Measurements from ENCODE around the gene WDR26.
"Not testable (repeated sequence)": the region's sequence is repeated elsewhere in the genome, so short reads cannot be mapped to it uniquely, and the experiment has no call there.

Gene WDR26

GRCh38 chr1:224434691-224435317, at the start of gene WDR26:
WDR26 (minus strand) TSS chr1:224434797.
- Histone ChIP-seq H3K4me2 (peak within 1 kb of the TSS; percentile 84 to 99 (median 92)), H3K36me3 (peaks cover 2 to 12% (median 6%) of the 10 kb centered on the region in 11 experiments; a peak in 17 of 22 replicates), H3K9me3 (replicated peaks in 1 of 11) (no peaks in the 10 kb centered on the region), H3K27ac (peak within 1 kb of the TSS; percentile 82 to 91 (median 88)), H3K4me3 (peak within 1 kb of the TSS; percentile 73 to 89 (median 84)), H3K4me1 (peaks cover 20 to 50% (median 41%) of the 10 kb centered on the region in 10 experiments), H4K20me1 (peaks cover 13 to 41% (median 34%) of the 10 kb centered on the region in 11 experiments), H3K9ac (peak within 1 kb of the TSS; percentile 86 to 96 (median 93)), H3K27me3 (no peaks in the 10 kb centered on the region)
- no peak for TF ChIP-seq Cebpa-rat (IDR thresholded peaks at IDR 0.05)

GRCh38 chr1:224483206-224483605, 48.6 kb upstream of the WDR26 start:
- H3K9ac ChIP-seq, H3K27ac ChIP-seq, H3K36me3 ChIP-seq: not testable (repeated sequence)

GRCh38 chr1:224482619-224483018, 48.0 kb upstream of the WDR26 start:
- H3K9ac ChIP-seq, result no peak overlapping the region
- H3K9me3 ChIP-seq (replicated peaks in 1 of 11), result peaks cover 6 to 28% (median 15%) of the 10 kb centered on the region in 11 experiments; a peak in 18 of 22 replicates
- H3K4me2 ChIP-seq, result no peak overlapping the region
- no peak for TF ChIP-seq Cebpa-rat (IDR thresholded peaks at IDR 0.05)
- H3K36me3 ChIP-seq, result no peaks in the 10 kb centered on the region; a peak in 1 of 22 replicates
- H3K4me3 ChIP-seq, result no peak overlapping the region
- H3K4me1 ChIP-seq, result peaks cover 0 to 11% (median 0%) of the 10 kb centered on the region in 10 experiments; a peak in 4 of 20 replicates
- H3K27ac ChIP-seq, result no peak overlapping the region
- H3K27me3 ChIP-seq, result no peaks in the 10 kb centered on the region
- H4K20me1 ChIP-seq, result no peaks in the 10 kb centered on the region

More at GRCh38 chr1:224483206-224483605, 48.6 kb upstream of the WDR26 start:
- H3K4me2 ChIP-seq, H4K20me1 ChIP-seq, H3K27me3 ChIP-seq, H3K4me3 ChIP-seq: not testable (repeated sequence)
- Histone ChIP-seq H3K4me1 (peaks cover 0 to 12% (median 0%) of the 10 kb centered on the region in 10 experiments; a peak in 4 of 20 replicates), H3K9me3 (replicated peaks in 1 of 11) (peaks cover 5 to 28% (median 15%) of the 10 kb centered on the region in 11 experiments; a peak in 18 of 22 replicates)

GRCh38 chr1:224481601-224482000, 47.0 kb upstream of the WDR26 start:
- H4K20me1 ChIP-seq, result no peaks in the 10 kb centered on the region
- no peak overlapping the region for H3K4me3 ChIP-seq
- no peaks in the 10 kb centered on the region for H3K27me3 ChIP-seq
- H3K9ac ChIP-seq, result no peak overlapping the region
- H3K9me3 ChIP-seq (replicated peaks in 1 of 11), result peaks cover 6 to 28% (median 15%) of the 10 kb centered on the region in 11 experiments; a peak in 18 of 22 replicates
- no peak for TF ChIP-seq Cebpa-rat (IDR thresholded peaks at IDR 0.05)
- no peak overlapping the region for H3K4me2 ChIP-seq
- no peaks in the 10 kb centered on the region; a peak in 1 of 22 replicates for H3K36me3 ChIP-seq
- H3K4me1 ChIP-seq, result peaks cover 0 to under 1% (median 0%) of the 10 kb centered on the region in 10 experiments; a peak in 1 of 20 replicates
- H3K27ac ChIP-seq, result no peak overlapping the region

- H3K9me3 ChIP-seq (replicated peaks in 1 of 11), result peaks cover 6 to 28% (median 15%) of the 10 kb centered on the region in 11 experiments; a peak in 18 of 22 replicates
- not testable (repeated sequence) for H3K4me3 ChIP-seq, H3K4me1 ChIP-seq, H3K9ac ChIP-seq, H3K36me3 ChIP-seq, H4K20me1 ChIP-seq, H3K27ac ChIP-seq, H3K4me2 ChIP-seq, H3K27me3 ChIP-seq
These were observed 46.4 kb upstream of the WDR26 start for GRCh38 chr1:224480888-224481459.

- not testable (repeated sequence) for H3K4me2 ChIP-seq, H3K36me3 ChIP-seq, H3K4me3 ChIP-seq, H3K27me3 ChIP-seq, H3K27ac ChIP-seq, H3K9ac ChIP-seq, H4K20me1 ChIP-seq, H3K4me1 ChIP-seq
- H3K9me3 ChIP-seq (replicated peaks in 1 of 11), result peaks cover 6 to 28% (median 15%) of the 10 kb centered on the region in 11 experiments; a peak in 18 of 22 replicates
These were observed 45.6 kb upstream of the WDR26 start for GRCh38 chr1:224480200-224480599.

- H3K9ac ChIP-seq, result no peak overlapping the region
- no peaks in the 10 kb centered on the region for H4K20me1 ChIP-seq
- no peaks in the 10 kb centered on the region for H3K36me3 ChIP-seq
- H3K4me1 ChIP-seq, result peaks cover 0 to 9% (median 0%) of the 10 kb centered on the region in 10 experiments; a peak in 3 of 20 replicates
- no peaks in the 10 kb centered on the region for H3K27me3 ChIP-seq
- no peak overlapping the region for H3K4me3 ChIP-seq
- H3K9me3 ChIP-seq (replicated peaks in 1 of 11), result peaks cover 0 to 13% (median 7%) of the 10 kb centered on the region in 11 experiments; a peak in 14 of 22 replicates
- no peak overlapping the region for H3K4me2 ChIP-seq
- no peak for TF ChIP-seq Cebpa-rat (IDR thresholded peaks at IDR 0.05)
- no peak overlapping the region for H3K27ac ChIP-seq
These were observed 38.2 kb upstream of the WDR26 start for GRCh38 chr1:224472806-224473205.

- H3K27ac ChIP-seq, result no peak overlapping the region
- H3K4me1 ChIP-seq, result peaks cover 0 to 3% (median 0%) of the 10 kb centered on the region in 10 experiments; a peak in 2 of 20 replicates
- no peak for TF ChIP-seq Cebpa-rat (IDR thresholded peaks at IDR 0.05)
- no peak overlapping the region for H3K9ac ChIP-seq
- H3K9me3 ChIP-seq (replicated peaks in 1 of 11), result peaks cover 0 to 13% (median 7%) of the 10 kb centered on the region in 11 experiments; a peak in 11 of 22 replicates
- no peaks in the 10 kb centered on the region for H3K36me3 ChIP-seq
- no peaks in the 10 kb centered on the region for H4K20me1 ChIP-seq
- H3K4me2 ChIP-seq, result no peak overlapping the region
- H3K4me3 ChIP-seq, result no peak overlapping the region
- no peaks in the 10 kb centered on the region for H3K27me3 ChIP-seq
These were observed 31.6 kb upstream of the WDR26 start for GRCh38 chr1:224466154-224466553.

GRCh38 chr1:224459966-224460365, 25.4 kb upstream of the WDR26 start:
- Histone ChIP-seq H3K9me3 (replicated peaks in 1 of 11) (peaks cover 0 to 8% (median 0%) of the 10 kb centered on the region in 11 experiments; a peak in 2 of 22 replicates), H3K4me3 (no peak overlapping the region), H4K20me1 (no peaks in the 10 kb centered on the region), H3K27ac (peak overlapping the region in 3 of 11 experiments; percentile 62 to 66 (median 64); a peak in 5 of 22 replicates), H3K4me1 (peaks cover 24 to 44% (median 32%) of the 10 kb centered on the region in 10 experiments), H3K27me3 (no peaks in the 10 kb centered on the region), H3K9ac (peak overlapping the region in 1 of 11 experiments; percentile 38; a peak in 1 of 22 replicates), H3K4me2 (peak overlapping the region in 8 of 11 experiments; percentile 18 to 84 (median 35); a peak in 9 of 22 replicates), H3K36me3 (peaks cover 0 to 3% (median 0%) of the 10 kb centered on the region in 11 experiments; a peak in 2 of 22 replicates)
- TF ChIP-seq Cebpa-rat (IDR thresholded peaks at IDR 0.05), result no peak

Measured in BLaER1 treated with 17β-estradiol and CSF1 and Interleukin-3, amounts not matched to agents 10 nM and 100 nM (cell line).